Smooth muscle cell (in vitro differentiated cells): ENCODE data around the gene HMG20A. TPM values are rescaled to one million over a fixed set of nuclear protein-coding genes. Genes with fewer than 3 reads are reported as not detected.

ENCODE experiments used
- DNase-seq: peaks from one replicate; lab custom pipeline; 2025; ENCODE audit not compliant: unreplicated experiment; lab: John Stamatoyannopoulos, UW
- H2AFZ ChIP-seq: fragments of 200-600 bp; sonication (generic); 2 replicates; pipeline ENCODE4 v1.6.0; 2016; ENCODE audit warnings: antibody characterized with exemption, low read depth, mild to moderate bottlenecking
- H3F3A ChIP-seq: fragments of 200-600 bp; sonication (generic); 2 replicates; pipeline ENCODE4 v1.6.0; 2017; ENCODE audit warnings: antibody characterized with exemption, low read depth
- H3K27ac ChIP-seq: fragments of 200-600 bp; sonication (generic); 2 replicates; pipeline ENCODE4 v1.5.1; 2016; ENCODE audit warnings: low read depth, mild to moderate bottlenecking
- H3K27me3 ChIP-seq: fragments of 200-600 bp; sonication (generic); 2 replicates; pipeline ENCODE4 v1.6.1; 2016; ENCODE audit warnings: low read depth, mild to moderate bottlenecking
- H3K36me3 ChIP-seq: fragments of 200-600 bp; sonication (generic); 2 replicates; pipeline ENCODE4 v1.5.1; 2016; ENCODE audit warnings: low read depth
- H3K4me1 ChIP-seq: fragments of 200-600 bp; sonication (generic); 2 replicates; pipeline ENCODE4 v1.5.1; 2016; ENCODE audit warnings: low read depth
- H3K4me2 ChIP-seq: fragments of 200-600 bp; sonication (generic); 2 replicates; pipeline ENCODE4 v1.6.0; 2016; ENCODE audit warnings: mild to moderate bottlenecking
- H3K4me3 ChIP-seq: fragments of 200-600 bp; sonication (generic); 2 replicates; pipeline ENCODE4 v1.5.1; 2016; ENCODE audit warnings: mild to moderate bottlenecking
- H3K79me2 ChIP-seq: fragments of 200-600 bp; sonication (generic); 2 replicates; pipeline ENCODE4 v1.6.0; 2016; ENCODE audit warnings: low read depth, mild to moderate bottlenecking
- H3K9ac ChIP-seq: fragments of 200-600 bp; sonication (generic); 2 replicates; pipeline ENCODE4 v1.6.0; 2016; ENCODE audit warnings: low read depth
- H3K9me3 ChIP-seq: fragments of 200-600 bp; sonication (generic); replicated peaks from 2 replicates; pipeline ENCODE4 v1.5.1; 2016; ENCODE audit warnings: low read depth
- H4K20me1 ChIP-seq: fragments of 200-600 bp; sonication (generic); 2 replicates; pipeline ENCODE4 v1.6.0; 2016; ENCODE audit warnings: low read depth
- WGBS: methylation state at CpG from one replicate; pipeline ENCODE4 v1.1.7; 2016; ENCODE audit warnings: low lambda C conversion rate; 5-methylcytosine and 5-hydroxymethylcytosine counted together
- polyA plus RNA-seq: library from polyadenylated mRNA; unstranded; fragments of >200 nt; fragmentation: Nextera tagmentation; extraction: Ambion mirVana; gene quantifications from 2 replicates; pipeline ENCODE4 v1.2.1, GENCODE V29; 2016
- total RNA-seq: library from RNA; depleted of rRNA; stranded (reverse); fragments of >200 nt; gene quantifications from 2 replicates; pipeline ENCODE4 v1.2.3, GENCODE V29; 2014
- TF ChIP-seq, protein P1 (sequence below): fragments of 200-600 bp; sonication (generic); IDR thresholded peaks from 2 replicates; pipeline ENCODE4 v1.5.1; 2017; ENCODE audit warnings: borderline replicate concordance, mild to moderate bottlenecking, antibody characterized with exemption; ENCODE audit not compliant: insufficient read depth, poor library complexity, severe bottlenecking

The HMG20A gene
- total and polyA plus RNA-seq, 2 experiments from 2014 or later = 20.5 to 40.3 TPM

DNA sequence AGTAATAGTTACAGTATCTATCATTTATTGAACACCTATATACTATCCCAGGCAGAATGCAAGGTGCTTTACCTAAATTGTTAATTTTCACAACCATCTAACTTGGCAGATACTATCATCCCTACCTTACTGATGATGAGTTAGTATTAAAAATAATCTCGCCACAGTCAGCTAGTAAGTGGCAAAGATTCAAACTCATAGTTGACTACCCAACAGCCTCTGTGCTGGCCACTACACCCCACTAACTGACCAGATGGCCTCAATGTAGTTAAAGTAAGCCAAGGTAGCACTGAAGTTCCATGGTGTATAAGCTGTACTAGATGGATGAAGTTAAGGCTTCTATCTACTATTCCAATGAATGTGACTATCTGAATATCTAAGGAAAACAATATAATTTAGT, 45.6 kb upstream of the HMG20A start:
- WGBS = 100% methylated on average over 1 of the region's 1 CpG
- Histone ChIP-seq H3K27ac (no peak overlapping the region), H3K4me3 (no peak overlapping the region), H3K9me3 (no peaks in the 10 kb centered on the region), H3K4me2 (no peak overlapping the region), H4K20me1 (peaks cover 77% of the 10 kb centered on the region), H3K36me3 (no peaks in the 10 kb centered on the region), H3K27me3 (no peaks in the 10 kb centered on the region), H3K79me2 (peaks cover 89% of the 10 kb centered on the region), H3K9ac (no peak overlapping the region), H2AFZ (no peak overlapping the region), H3F3A (no peaks in the 10 kb centered on the region), H3K4me1 (no peaks in the 10 kb centered on the region)
- DNase-seq = no peak
- TF ChIP-seq, protein P1, sequence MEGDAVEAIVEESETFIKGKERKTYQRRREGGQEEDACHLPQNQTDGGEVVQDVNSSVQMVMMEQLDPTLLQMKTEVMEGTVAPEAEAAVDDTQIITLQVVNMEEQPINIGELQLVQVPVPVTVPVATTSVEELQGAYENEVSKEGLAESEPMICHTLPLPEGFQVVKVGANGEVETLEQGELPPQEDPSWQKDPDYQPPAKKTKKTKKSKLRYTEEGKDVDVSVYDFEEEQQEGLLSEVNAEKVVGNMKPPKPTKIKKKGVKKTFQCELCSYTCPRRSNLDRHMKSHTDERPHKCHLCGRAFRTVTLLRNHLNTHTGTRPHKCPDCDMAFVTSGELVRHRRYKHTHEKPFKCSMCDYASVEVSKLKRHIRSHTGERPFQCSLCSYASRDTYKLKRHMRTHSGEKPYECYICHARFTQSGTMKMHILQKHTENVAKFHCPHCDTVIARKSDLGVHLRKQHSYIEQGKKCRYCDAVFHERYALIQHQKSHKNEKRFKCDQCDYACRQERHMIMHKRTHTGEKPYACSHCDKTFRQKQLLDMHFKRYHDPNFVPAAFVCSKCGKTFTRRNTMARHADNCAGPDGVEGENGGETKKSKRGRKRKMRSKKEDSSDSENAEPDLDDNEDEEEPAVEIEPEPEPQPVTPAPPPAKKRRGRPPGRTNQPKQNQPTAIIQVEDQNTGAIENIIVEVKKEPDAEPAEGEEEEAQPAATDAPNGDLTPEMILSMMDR = no peak

DNA sequence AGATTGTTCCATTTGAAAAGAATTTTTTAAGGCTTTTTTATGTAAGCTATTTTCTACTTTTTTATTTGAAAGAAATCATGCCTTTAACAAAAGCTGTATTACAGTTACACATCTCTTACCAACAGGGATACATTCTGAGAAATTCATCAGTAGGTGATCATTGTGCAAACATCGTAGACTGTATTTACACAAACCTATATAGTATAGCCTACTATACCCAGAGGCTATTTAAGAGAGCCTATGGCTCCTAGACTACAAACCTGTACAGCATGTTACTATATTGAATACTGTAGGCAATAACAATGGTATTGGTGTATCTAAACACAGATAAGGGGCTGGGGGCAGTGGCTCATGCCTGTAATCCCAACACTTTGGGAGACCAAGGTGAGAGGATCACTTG, 43.9 kb upstream of the HMG20A start:
- 97% methylated on average over 1 of the region's 1 CpG for WGBS
- H3K4me2 ChIP-seq = no peak overlapping the region
- DNase-seq = no peak
- no peaks in the 10 kb centered on the region for H3K4me1 ChIP-seq
- H2AFZ ChIP-seq = no peak overlapping the region
- H3F3A ChIP-seq = no peaks in the 10 kb centered on the region
- TF ChIP-seq, protein P1 = no peak
- H3K27me3 ChIP-seq = no peaks in the 10 kb centered on the region
- H3K9ac ChIP-seq = no peak overlapping the region
- no peaks in the 10 kb centered on the region for H3K9me3 ChIP-seq
- H3K36me3 ChIP-seq = no peaks in the 10 kb centered on the region
- no peak overlapping the region for H3K27ac ChIP-seq
- H3K4me3 ChIP-seq = no peak overlapping the region
- H3K79me2 ChIP-seq = peaks cover 87% of the 10 kb centered on the region
- peaks cover 80% of the 10 kb centered on the region for H4K20me1 ChIP-seq

DNA sequence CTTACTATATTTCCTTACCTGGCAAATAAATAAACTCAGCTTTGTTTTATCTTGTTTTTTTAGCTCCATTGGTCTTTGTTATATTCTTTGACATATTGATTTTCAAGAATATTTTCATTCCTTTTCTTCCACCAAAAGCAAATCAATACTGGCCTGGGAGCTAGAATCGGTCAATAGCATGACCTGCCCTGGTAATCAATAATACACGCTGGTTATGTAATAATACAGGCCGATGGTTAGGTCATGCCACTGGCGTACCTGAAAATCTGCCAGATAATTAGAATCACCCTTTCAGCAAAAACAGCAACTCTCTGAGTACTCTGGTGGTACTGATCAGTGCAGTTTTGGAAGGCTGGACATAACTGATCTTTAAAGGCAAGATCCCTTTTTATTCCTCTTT, 40.7 kb upstream of the HMG20A start:
- no peak overlapping the region for H3K4me2 ChIP-seq
- DNase-seq = no peak
- H3K79me2 ChIP-seq = peaks cover 78% of the 10 kb centered on the region
- H3K27ac ChIP-seq = no peak overlapping the region
- H3K9ac ChIP-seq = no peak overlapping the region
- peaks cover 81% of the 10 kb centered on the region for H4K20me1 ChIP-seq
- TF ChIP-seq, protein P1 = no peak
- H3K4me1 ChIP-seq = no peaks in the 10 kb centered on the region
- H2AFZ ChIP-seq = no peak overlapping the region
- no peaks in the 10 kb centered on the region for H3K36me3 ChIP-seq
- H3K27me3 ChIP-seq = no peaks in the 10 kb centered on the region
- WGBS = 96% methylated on average over 4 of the region's 4 CpGs
- H3F3A ChIP-seq = no peaks in the 10 kb centered on the region
- H3K4me3 ChIP-seq = no peak overlapping the region
- no peaks in the 10 kb centered on the region for H3K9me3 ChIP-seq

DNA sequence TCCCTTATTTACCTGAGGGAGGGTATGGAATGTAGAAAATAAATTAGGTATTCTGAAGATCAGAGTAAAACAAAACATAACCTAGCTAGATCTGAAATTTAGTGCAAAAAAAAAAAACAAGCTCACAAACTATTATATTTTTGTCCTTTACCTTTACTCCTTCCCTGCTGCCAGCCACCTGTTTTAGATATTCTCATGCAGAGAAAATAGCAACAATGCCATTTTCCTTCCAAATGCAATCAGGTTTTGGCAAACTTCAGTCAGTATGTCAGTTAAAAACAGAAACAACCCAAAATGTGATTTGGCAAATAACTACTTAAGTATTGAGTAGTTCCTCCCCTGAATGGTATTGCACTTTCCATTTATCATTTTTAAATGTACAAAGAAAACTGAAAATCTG, 36.6 kb upstream of the HMG20A start:
- H3K4me2 ChIP-seq = no peak overlapping the region
- no peak overlapping the region for H3K4me3 ChIP-seq
- H4K20me1 ChIP-seq = peaks cover 99% of the 10 kb centered on the region
- H3K9me3 ChIP-seq = no peaks in the 10 kb centered on the region
- H3F3A ChIP-seq = no peaks in the 10 kb centered on the region
- no peak overlapping the region for H3K9ac ChIP-seq
- H3K79me2 ChIP-seq = peaks cover 83% of the 10 kb centered on the region
- TF ChIP-seq, protein P1 = no peak
- no peaks in the 10 kb centered on the region for H3K36me3 ChIP-seq
- no peaks in the 10 kb centered on the region for H3K27me3 ChIP-seq
- DNase-seq = no peak
- H3K27ac ChIP-seq = no peak overlapping the region
- H2AFZ ChIP-seq = no peak overlapping the region
- H3K4me1 ChIP-seq = no peaks in the 10 kb centered on the region
